Measurements from ENCODE around the gene ZNF816. TPM values are rescaled to one million over a fixed set of nuclear protein-coding genes. Genes with fewer than 3 reads are reported as not detected.

ZNF816 gene
- total RNA-seq, 1 experiment from 2014 or later = 15.3 TPM

DNA sequence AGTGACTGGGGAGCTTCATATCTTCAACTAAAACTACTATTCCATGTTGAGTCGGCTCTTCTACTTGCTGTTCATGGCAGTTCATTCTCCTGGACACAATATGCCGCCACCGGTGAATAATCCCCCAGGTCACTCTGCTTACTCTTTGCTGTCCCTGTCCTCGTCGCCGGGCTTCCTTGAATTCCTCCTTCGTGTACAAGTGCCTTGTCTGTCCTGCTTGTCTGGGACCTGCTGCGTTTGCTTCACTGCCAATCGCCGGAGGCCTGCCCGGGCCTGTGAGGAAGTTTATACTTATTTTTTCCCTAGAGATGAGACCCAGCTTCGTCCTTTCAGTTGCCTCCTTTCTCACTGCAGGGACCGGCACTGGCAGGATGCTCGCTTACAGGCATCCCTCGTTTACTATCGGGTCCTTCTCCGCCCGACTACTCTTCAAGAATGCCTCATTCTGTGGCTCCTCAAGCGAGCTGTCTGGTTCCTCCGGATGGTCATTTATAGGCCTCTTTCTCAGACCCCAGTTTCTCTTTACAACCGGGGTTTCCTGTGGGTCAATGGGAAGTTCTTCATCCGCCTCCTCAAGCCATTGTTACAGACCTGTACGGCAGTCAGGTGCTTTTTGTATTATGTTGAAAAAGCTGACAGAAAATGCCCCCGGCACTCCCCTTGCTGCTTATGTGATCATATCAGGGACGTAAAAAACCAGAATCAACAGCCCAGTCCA is 45.5 kb upstream of the ZNF816 start:
- no peaks in the 10 kb centered on the region for H3K36me3 Mint-ChIP-seq
- H3K4me3 Mint-ChIP-seq = no peak overlapping the region
- ATAC-seq (no peak), DNase-seq (ENCODE audit: low spot score) (no peak)
- ChIA-PET CTCF (no interaction called here), POLR2A (no interaction called here)
- peaks cover 11% of the 10 kb centered on the region for H3K4me1 Mint-ChIP-seq
- H3K27ac Mint-ChIP-seq = no peak overlapping the region
- H3K9me3 Mint-ChIP-seq = no peaks in the 10 kb centered on the region
- no peak for TF ChIP-seq RORB (CRISPR knock-in tag; IDR thresholded peaks at IDR 0.05)
- TF ChIP-seq, protein P1, sequence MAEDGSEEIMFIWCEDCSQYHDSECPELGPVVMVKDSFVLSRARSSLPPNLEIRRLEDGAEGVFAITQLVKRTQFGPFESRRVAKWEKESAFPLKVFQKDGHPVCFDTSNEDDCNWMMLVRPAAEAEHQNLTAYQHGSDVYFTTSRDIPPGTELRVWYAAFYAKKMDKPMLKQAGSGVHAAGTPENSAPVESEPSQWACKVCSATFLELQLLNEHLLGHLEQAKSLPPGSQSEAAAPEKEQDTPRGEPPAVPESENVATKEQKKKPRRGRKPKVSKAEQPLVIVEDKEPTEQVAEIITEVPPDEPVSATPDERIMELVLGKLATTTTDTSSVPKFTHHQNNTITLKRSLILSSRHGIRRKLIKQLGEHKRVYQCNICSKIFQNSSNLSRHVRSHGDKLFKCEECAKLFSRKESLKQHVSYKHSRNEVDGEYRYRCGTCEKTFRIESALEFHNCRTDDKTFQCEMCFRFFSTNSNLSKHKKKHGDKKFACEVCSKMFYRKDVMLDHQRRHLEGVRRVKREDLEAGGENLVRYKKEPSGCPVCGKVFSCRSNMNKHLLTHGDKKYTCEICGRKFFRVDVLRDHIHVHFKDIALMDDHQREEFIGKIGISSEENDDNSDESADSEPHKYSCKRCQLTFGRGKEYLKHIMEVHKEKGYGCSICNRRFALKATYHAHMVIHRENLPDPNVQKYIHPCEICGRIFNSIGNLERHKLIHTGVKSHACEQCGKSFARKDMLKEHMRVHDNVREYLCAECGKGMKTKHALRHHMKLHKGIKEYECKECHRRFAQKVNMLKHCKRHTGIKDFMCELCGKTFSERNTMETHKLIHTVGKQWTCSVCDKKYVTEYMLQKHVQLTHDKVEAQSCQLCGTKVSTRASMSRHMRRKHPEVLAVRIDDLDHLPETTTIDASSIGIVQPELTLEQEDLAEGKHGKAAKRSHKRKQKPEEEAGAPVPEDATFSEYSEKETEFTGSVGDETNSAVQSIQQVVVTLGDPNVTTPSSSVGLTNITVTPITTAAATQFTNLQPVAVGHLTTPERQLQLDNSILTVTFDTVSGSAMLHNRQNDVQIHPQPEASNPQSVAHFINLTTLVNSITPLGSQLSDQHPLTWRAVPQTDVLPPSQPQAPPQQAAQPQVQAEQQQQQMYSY (CRISPR knock-in tag; IDR thresholded peaks at IDR 0.05) = no peak
- TF ChIP-seq, protein P2, sequence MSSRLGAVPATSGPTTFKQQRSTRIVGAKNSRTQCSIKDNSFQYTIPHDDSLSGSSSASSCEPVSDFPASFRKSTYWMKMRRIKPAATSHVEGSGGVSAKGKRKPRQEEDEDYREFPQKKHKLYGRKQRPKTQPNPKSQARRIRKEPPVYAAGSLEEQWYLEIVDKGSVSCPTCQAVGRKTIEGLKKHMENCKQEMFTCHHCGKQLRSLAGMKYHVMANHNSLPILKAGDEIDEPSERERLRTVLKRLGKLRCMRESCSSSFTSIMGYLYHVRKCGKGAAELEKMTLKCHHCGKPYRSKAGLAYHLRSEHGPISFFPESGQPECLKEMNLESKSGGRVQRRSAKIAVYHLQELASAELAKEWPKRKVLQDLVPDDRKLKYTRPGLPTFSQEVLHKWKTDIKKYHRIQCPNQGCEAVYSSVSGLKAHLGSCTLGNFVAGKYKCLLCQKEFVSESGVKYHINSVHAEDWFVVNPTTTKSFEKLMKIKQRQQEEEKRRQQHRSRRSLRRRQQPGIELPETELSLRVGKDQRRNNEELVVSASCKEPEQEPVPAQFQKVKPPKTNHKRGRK (CRISPR knock-in tag; IDR thresholded peaks at IDR 0.05; ENCODE audit: borderline replicate concordance) = no peak
- no peak for TF ChIP-seq ZNF263 (CRISPR knock-in tag; IDR thresholded peaks at IDR 0.05; ENCODE audit: low read depth)
- TF ChIP-seq GTF2I (CRISPR knock-in tag; conservative IDR thresholded peaks at IDR 0.05) = no peak
- no peak for TF ChIP-seq NR2C2 (CRISPR knock-in tag; IDR thresholded peaks at IDR 0.05)
- TF ChIP-seq TEAD1 (CRISPR knock-in tag; IDR thresholded peaks at IDR 0.05) = no peak
- no peak for TF ChIP-seq GABPB1 (CRISPR knock-in tag; IDR thresholded peaks at IDR 0.05)
- no peak for TF ChIP-seq ELF4 (CRISPR knock-in tag; IDR thresholded peaks at IDR 0.05; ENCODE audit: low read depth)
- no peak for TF ChIP-seq FOXK1 (CRISPR knock-in tag; IDR thresholded peaks at IDR 0.05)
- TF ChIP-seq IRF2 (CRISPR knock-in tag; IDR thresholded peaks at IDR 0.05; ENCODE audit: borderline replicate concordance, low read depth) = no peak
- no peak for TF ChIP-seq ZNF423 (CRISPR knock-in tag; IDR thresholded peaks at IDR 0.05)
- TF ChIP-seq FOXP1 (CRISPR knock-in tag; IDR thresholded peaks at IDR 0.05; ENCODE audit: borderline replicate concordance) = no peak
- TF ChIP-seq ATF1 (CRISPR knock-in tag; IDR thresholded peaks at IDR 0.05) = no peak
- TF ChIP-seq, protein P3, sequence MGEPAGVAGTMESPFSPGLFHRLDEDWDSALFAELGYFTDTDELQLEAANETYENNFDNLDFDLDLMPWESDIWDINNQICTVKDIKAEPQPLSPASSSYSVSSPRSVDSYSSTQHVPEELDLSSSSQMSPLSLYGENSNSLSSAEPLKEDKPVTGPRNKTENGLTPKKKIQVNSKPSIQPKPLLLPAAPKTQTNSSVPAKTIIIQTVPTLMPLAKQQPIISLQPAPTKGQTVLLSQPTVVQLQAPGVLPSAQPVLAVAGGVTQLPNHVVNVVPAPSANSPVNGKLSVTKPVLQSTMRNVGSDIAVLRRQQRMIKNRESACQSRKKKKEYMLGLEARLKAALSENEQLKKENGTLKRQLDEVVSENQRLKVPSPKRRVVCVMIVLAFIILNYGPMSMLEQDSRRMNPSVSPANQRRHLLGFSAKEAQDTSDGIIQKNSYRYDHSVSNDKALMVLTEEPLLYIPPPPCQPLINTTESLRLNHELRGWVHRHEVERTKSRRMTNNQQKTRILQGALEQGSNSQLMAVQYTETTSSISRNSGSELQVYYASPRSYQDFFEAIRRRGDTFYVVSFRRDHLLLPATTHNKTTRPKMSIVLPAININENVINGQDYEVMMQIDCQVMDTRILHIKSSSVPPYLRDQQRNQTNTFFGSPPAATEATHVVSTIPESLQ (CRISPR knock-in tag; IDR thresholded peaks at IDR 0.05) = no peak
- no peak for TF ChIP-seq JAZF1 (CRISPR knock-in tag; IDR thresholded peaks at IDR 0.05)
- H3K27me3 Mint-ChIP-seq (ENCODE audit: low read depth) = peaks cover 19% of the 10 kb centered on the region

DNA sequence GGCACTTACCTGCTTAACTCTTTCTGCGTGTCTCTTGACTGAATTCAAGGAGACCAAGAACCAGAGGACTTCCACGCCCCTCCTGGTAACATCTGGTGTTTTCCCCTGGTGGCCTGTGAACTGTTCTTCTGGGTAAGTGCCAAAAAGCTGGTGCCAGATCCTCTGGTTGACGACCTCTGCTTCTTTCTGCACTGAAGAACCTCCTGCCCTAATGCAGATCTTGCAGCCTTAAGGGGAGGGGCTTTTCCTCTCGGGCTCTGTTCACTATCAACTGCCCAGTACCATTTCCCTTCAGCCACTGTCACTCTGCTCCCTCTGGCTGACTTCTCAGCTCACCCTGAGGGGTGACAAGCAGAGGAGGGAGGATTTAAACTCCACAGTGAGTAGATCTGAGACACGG is 44.9 kb upstream of the ZNF816 start:
- ChIA-PET CTCF (interaction anchor here (0.6 kb wide), 1 partner anchor 15 kb away, joined by 4 read pairs; no protein-coding TSS in a partner anchor), POLR2A (no interaction called here)
- H3K4me3 Mint-ChIP-seq = no peak overlapping the region

More for the DNA sequence above, 44.9 kb upstream of the ZNF816 start:
- no peak for ATAC-seq
- TF ChIP-seq, protein P4, sequence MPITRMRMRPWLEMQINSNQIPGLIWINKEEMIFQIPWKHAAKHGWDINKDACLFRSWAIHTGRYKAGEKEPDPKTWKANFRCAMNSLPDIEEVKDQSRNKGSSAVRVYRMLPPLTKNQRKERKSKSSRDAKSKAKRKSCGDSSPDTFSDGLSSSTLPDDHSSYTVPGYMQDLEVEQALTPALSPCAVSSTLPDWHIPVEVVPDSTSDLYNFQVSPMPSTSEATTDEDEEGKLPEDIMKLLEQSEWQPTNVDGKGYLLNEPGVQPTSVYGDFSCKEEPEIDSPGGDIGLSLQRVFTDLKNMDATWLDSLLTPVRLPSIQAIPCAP (CRISPR knock-in tag; IDR thresholded peaks at IDR 0.05) = no peak
- DNase-seq (ENCODE audit: low spot score) = no peak
- Mint-ChIP-seq H3K9me3 (no peaks in the 10 kb centered on the region), H3K27ac (no peak overlapping the region), H3K27me3 (ENCODE audit: low read depth) (peaks cover 19% of the 10 kb centered on the region), H3K4me1 (peaks cover 12% of the 10 kb centered on the region), H3K36me3 (no peaks in the 10 kb centered on the region)

Measured in WTC11 (cell line).